Skeletal muscle satellite cell (primary cell): Measurements from ENCODE around the gene COX5A.
"Not testable (repeated sequence)": the region's sequence is repeated elsewhere in the genome, so short reads cannot be mapped to it uniquely, and the experiment has no call there.

ENCODE experiments used
- H3K27me3 ChIP-seq: 2 replicates; pipeline ENCODE4 v1.7.0; 2013; ENCODE audit warnings: low read length; ENCODE audit not compliant: control insufficient read depth, insufficient read depth
- H3K36me3 ChIP-seq: 2 replicates; pipeline ENCODE4 v1.7.0; 2013; ENCODE audit warnings: mild to moderate bottlenecking, control low read depth, low read length; ENCODE audit not compliant: insufficient read depth
- H3K4me1 ChIP-seq: 2 replicates; pipeline ENCODE4 v1.7.0; 2013; ENCODE audit warnings: low read length; ENCODE audit not compliant: control insufficient read depth, insufficient read depth
- H3K4me2 ChIP-seq: 2 replicates; pipeline ENCODE4 v1.7.0; 2013; ENCODE audit warnings: mild to moderate bottlenecking, low read length
- H3K4me3 ChIP-seq: 2 replicates; pipeline ENCODE4 v1.7.0; 2013; ENCODE audit warnings: low read length
- H3K9ac ChIP-seq: 2 replicates; pipeline ENCODE4 v1.7.0; 2013; ENCODE audit warnings: mild to moderate bottlenecking, low read depth, low read length, moderate library complexity
- H3K9me3 ChIP-seq: replicated peaks from 2 replicates; pipeline ENCODE4 v1.7.0; 2013; ENCODE audit warnings: mild to moderate bottlenecking, control low read depth, low read length

The COX5A gene

GRCh38 chr15:74954515-74954914, 16.6 kb upstream of the COX5A start:
- H3K4me1 ChIP-seq = peaks cover 36% of the 10 kb centered on the region
- H3K4me3 ChIP-seq = no peak overlapping the region

GRCh38 chr15:74951006-74951405, 13.1 kb upstream of the COX5A start:
- no peak overlapping the region for H3K4me3 ChIP-seq
- H3K36me3 ChIP-seq = no peaks in the 10 kb centered on the region
- no peak overlapping the region for H3K4me2 ChIP-seq
- H3K4me1 ChIP-seq = peaks cover 6% of the 10 kb centered on the region
- H3K9ac ChIP-seq = no peak overlapping the region
- no peaks in the 10 kb centered on the region for H3K9me3 ChIP-seq
- H3K27me3 ChIP-seq = peaks cover 13% of the 10 kb centered on the region

More at GRCh38 chr15:74954515-74954914, 16.6 kb upstream of the COX5A start:
- Histone ChIP-seq H3K4me2 (no peak overlapping the region), H3K9ac (no peak overlapping the region), H3K27me3 (peaks cover 34% of the 10 kb centered on the region), H3K36me3 (no peaks in the 10 kb centered on the region), H3K9me3 (no peaks in the 10 kb centered on the region)

- no peak overlapping the region for H3K4me3 ChIP-seq
- no peak overlapping the region for H3K9ac ChIP-seq
- peaks cover 13% of the 10 kb centered on the region for H3K27me3 ChIP-seq
- H3K36me3 ChIP-seq = no peaks in the 10 kb centered on the region
- no peak overlapping the region for H3K4me2 ChIP-seq
- H3K4me1 ChIP-seq = no peaks in the 10 kb centered on the region
- no peaks in the 10 kb centered on the region for H3K9me3 ChIP-seq
Observed at GRCh38 chr15:74950078-74950908, 12.4 kb upstream of the COX5A start.

- Histone ChIP-seq H3K4me3 (peak overlapping the region; percentile 90), H3K27me3 (no peaks in the 10 kb centered on the region), H3K4me2 (peak overlapping the region; percentile 83), H3K36me3 (no peaks in the 10 kb centered on the region), H3K4me1 (no peaks in the 10 kb centered on the region), H3K9me3 (no peaks in the 10 kb centered on the region), H3K9ac (peak overlapping the region; percentile 96)
Observed at GRCh38 chr15:74937272-74937589, 642 bp downstream of the COX5A start.

GRCh38 chr15:74935193-74935592, 2.7 kb downstream of the COX5A start:
- not testable (repeated sequence) for H3K36me3 ChIP-seq, H3K4me2 ChIP-seq, H3K9me3 ChIP-seq, H3K4me1 ChIP-seq, H3K27me3 ChIP-seq, H3K9ac ChIP-seq, H3K4me3 ChIP-seq

- H3K36me3 ChIP-seq = peaks cover 14% of the 10 kb centered on the region
- H3K4me2 ChIP-seq = no peak overlapping the region
- no peak overlapping the region for H3K9ac ChIP-seq
- no peaks in the 10 kb centered on the region for H3K27me3 ChIP-seq
- H3K4me3 ChIP-seq = no peak overlapping the region
- H3K9me3 ChIP-seq = no peaks in the 10 kb centered on the region
- H3K4me1 ChIP-seq = no peaks in the 10 kb centered on the region
Observed at GRCh38 chr15:74933573-74933972, 4.3 kb downstream of the COX5A start.

- Histone ChIP-seq H3K4me2 (no peak overlapping the region), H3K4me1 (no peaks in the 10 kb centered on the region), H3K36me3 (peaks cover 35% of the 10 kb centered on the region)
Observed at GRCh38 chr15:74928771-74929198, 9.1 kb downstream of the COX5A start.

GRCh38 chr15:74924525-74924924, 13.3 kb downstream of the COX5A start:
- H3K9me3 ChIP-seq = no peaks in the 10 kb centered on the region
- H3K4me2 ChIP-seq = no peak overlapping the region
- H3K36me3 ChIP-seq = peaks cover 53% of the 10 kb centered on the region
- no peak overlapping the region for H3K9ac ChIP-seq
- H3K27me3 ChIP-seq = no peaks in the 10 kb centered on the region
- H3K4me1 ChIP-seq = no peaks in the 10 kb centered on the region
- no peak overlapping the region for H3K4me3 ChIP-seq

More at GRCh38 chr15:74928771-74929198, 9.1 kb downstream of the COX5A start:
- Histone ChIP-seq H3K9me3 (no peaks in the 10 kb centered on the region), H3K4me3 (no peak overlapping the region), H3K9ac (no peak overlapping the region), H3K27me3 (no peaks in the 10 kb centered on the region)

GRCh38 chr15:74920456-74920855, 17.4 kb downstream of the COX5A start:
- no peaks in the 10 kb centered on the region for H3K4me1 ChIP-seq
- no peaks in the 10 kb centered on the region for H3K27me3 ChIP-seq
- peaks cover 49% of the 10 kb centered on the region for H3K36me3 ChIP-seq
- H3K9me3 ChIP-seq = no peaks in the 10 kb centered on the region
- no peak overlapping the region for H3K4me3 ChIP-seq
- H3K9ac ChIP-seq = no peak overlapping the region
- no peak overlapping the region for H3K4me2 ChIP-seq

- H3K27me3 ChIP-seq = no peaks in the 10 kb centered on the region
- no peak overlapping the region for H3K4me3 ChIP-seq
- no peaks in the 10 kb centered on the region for H3K9me3 ChIP-seq
- no peaks in the 10 kb centered on the region for H3K4me1 ChIP-seq
- H3K4me2 ChIP-seq = no peak overlapping the region
- peaks cover 44% of the 10 kb centered on the region for H3K36me3 ChIP-seq
- H3K9ac ChIP-seq = no peak overlapping the region
Observed at GRCh38 chr15:74917676-74918075, 20.2 kb downstream of the COX5A start.

GRCh38 chr15:74913799-74914198, 24.1 kb downstream of the COX5A start:
- H3K36me3 ChIP-seq = peaks cover 27% of the 10 kb centered on the region
- H3K9ac ChIP-seq, H3K9me3 ChIP-seq, H3K4me3 ChIP-seq, H3K4me2 ChIP-seq, H3K27me3 ChIP-seq, H3K4me1 ChIP-seq: not testable (repeated sequence)

GRCh38 chr15:74913041-74913440, 24.8 kb downstream of the COX5A start:
- peaks cover 20% of the 10 kb centered on the region for H3K36me3 ChIP-seq
- no peak overlapping the region for H3K4me3 ChIP-seq

More at GRCh38 chr15:74913041-74913440, 24.8 kb downstream of the COX5A start:
- H3K27me3 ChIP-seq = no peaks in the 10 kb centered on the region
- H3K9ac ChIP-seq = no peak overlapping the region
- no peaks in the 10 kb centered on the region for H3K4me1 ChIP-seq
- H3K9me3 ChIP-seq = no peaks in the 10 kb centered on the region
- H3K4me2 ChIP-seq = no peak overlapping the region
